Prostate gland (tissue), 2 donors: ENCODE measurements around the gene TATDN2. TPM values are rescaled to one million over a fixed set of nuclear protein-coding genes. Genes with fewer than 3 reads are reported as not detected.
A peak's percentile ranks its signal among the peaks of the same experiment; 100 is the strongest.

Experiments used
- DNase-seq: peaks from one replicate; pipeline ENCODE4 v3.0.0-alpha.2; 2019; ENCODE audit warnings: low spot score
- H3K27ac ChIP-seq, 2 donors: fragments of 200-600 bp; sonication (generic); 2 replicates each; pipeline ENCODE4 v1.5.1; 2017 to 2019
- H3K27me3 ChIP-seq: fragments of 200-600 bp; sonication (generic); replicated peaks from 2 replicates; pipeline ENCODE4 v1.5.1; 2019; ENCODE audit not compliant: insufficient read depth
- H3K36me3 ChIP-seq, 2 donors: fragments of 200-600 bp; sonication (generic); 1 replicate in 1 of 2; 2 replicates in 1 of 2; pipeline versions ENCODE4 v1.5.1 to v1.8.1; 2017 to 2019
- H3K4me1 ChIP-seq: fragments of 200-600 bp; sonication (generic); replicated peaks from 2 replicates; pipeline ENCODE4 v1.5.1; 2019
- H3K4me3 ChIP-seq, 2 donors: fragments of 200-600 bp; sonication (generic); 2 replicates each; pipeline ENCODE4 v1.5.1; 2017 to 2019
- H3K9me3 ChIP-seq: fragments of 200-600 bp; sonication (generic); 2 replicates; pipeline ENCODE4 v1.5.1; 2017
- POLR2A ChIP-seq: fragments of 450-650 bp; IDR thresholded peaks from one replicate; pipeline ENCODE4 v1.6.1; 2016; ENCODE audit warnings: antibody characterized with exemption, mild to moderate bottlenecking
- POLR2AphosphoS5 ChIP-seq: sonication (generic); formaldehyde crosslinking; IDR thresholded peaks from one replicate; pipeline ENCODE4 v1.6.1; 2017; ENCODE audit warnings: antibody characterized with exemption
- WGBS: methylation state at CpG from one replicate; pipeline ENCODE4 v1.1.5; 2018; 5-methylcytosine and 5-hydroxymethylcytosine counted together
- intact Hi-C: fragments of 100-400 bp; cut with DNase I; formaldehyde crosslinking; loops from one replicate; pipeline ENCODE4 v1.14.2; 2022
- total RNA-seq, 2 donors: library from RNA; depleted of rRNA; stranded (reverse); fragments of >200 nt; gene quantifications; one replicate each; pipeline ENCODE4 v1.1.0, GENCODE V29; 2016
- TF ChIP-seq, protein P1 (sequence below), 4 experiments: fragments of 200-600 bp in 2 of 4; fragments of 450-650 bp in 2 of 4; sonication (generic) in 2 of 4; IDR thresholded peaks; 1 replicate in 3 of 4; 2 replicates in 1 of 4; pipeline ENCODE4 v1.5.1; 2016 to 2019; ENCODE audit warnings: antibody characterized with exemption in 4 of 4, mild to moderate bottlenecking in 2 of 4, moderate library complexity in 2 of 4

TATDN2 gene
- total RNA-seq, 2 donors from 2014 or later, result 25.4 to 27.1 TPM

DNA sequence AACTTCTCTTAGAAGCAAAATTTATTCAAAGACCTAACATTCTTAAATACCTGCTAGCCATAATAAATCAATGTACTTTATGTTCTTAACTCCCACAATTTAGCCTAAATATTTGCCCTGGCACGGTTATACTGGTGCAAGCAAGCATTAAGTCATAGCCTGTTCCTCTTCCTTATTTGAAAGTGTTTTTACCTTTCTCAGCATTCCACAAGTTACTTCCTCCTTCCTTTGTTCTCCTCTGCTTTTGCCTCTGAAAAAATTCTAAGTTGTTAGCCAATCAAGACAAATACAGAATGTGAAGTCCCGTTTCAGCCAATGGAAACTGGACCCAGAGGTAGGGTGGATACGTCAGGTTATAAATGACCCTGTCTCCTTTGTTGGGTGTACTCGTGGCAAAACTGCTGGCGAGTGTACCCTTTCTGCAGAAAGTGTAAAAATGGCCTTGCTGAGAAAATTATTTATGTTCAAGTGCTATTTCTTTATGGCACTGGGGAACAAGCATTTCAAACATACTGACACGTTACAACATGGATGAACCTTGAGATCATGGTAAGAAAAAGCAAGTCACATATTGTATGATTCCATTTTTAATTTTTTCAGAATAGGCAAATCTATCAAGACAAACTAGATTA is 3.1 kb upstream of the TATDN2 start:
- intact Hi-C loops, result no loop called here
- no peak for DNase-seq
- Histone ChIP-seq H3K4me1 (peaks cover 5% of the 10 kb centered on the region), H3K36me3 (no peaks in the 10 kb centered on the region), H3K27ac (no peak overlapping the region), H3K27me3 (no peaks in the 10 kb centered on the region), H3K4me3 (no peak overlapping the region), H3K9me3 (no peaks in the 10 kb centered on the region)
- TF ChIP-seq POLR2A, result no peak
- TF ChIP-seq POLR2AphosphoS5, result no peak
- TF ChIP-seq, protein P1, sequence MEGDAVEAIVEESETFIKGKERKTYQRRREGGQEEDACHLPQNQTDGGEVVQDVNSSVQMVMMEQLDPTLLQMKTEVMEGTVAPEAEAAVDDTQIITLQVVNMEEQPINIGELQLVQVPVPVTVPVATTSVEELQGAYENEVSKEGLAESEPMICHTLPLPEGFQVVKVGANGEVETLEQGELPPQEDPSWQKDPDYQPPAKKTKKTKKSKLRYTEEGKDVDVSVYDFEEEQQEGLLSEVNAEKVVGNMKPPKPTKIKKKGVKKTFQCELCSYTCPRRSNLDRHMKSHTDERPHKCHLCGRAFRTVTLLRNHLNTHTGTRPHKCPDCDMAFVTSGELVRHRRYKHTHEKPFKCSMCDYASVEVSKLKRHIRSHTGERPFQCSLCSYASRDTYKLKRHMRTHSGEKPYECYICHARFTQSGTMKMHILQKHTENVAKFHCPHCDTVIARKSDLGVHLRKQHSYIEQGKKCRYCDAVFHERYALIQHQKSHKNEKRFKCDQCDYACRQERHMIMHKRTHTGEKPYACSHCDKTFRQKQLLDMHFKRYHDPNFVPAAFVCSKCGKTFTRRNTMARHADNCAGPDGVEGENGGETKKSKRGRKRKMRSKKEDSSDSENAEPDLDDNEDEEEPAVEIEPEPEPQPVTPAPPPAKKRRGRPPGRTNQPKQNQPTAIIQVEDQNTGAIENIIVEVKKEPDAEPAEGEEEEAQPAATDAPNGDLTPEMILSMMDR (IDR thresholded peaks at IDR 0.05), result no peak
- WGBS, result 85% methylated on average over 6 of the region's 6 CpGs

DNA sequence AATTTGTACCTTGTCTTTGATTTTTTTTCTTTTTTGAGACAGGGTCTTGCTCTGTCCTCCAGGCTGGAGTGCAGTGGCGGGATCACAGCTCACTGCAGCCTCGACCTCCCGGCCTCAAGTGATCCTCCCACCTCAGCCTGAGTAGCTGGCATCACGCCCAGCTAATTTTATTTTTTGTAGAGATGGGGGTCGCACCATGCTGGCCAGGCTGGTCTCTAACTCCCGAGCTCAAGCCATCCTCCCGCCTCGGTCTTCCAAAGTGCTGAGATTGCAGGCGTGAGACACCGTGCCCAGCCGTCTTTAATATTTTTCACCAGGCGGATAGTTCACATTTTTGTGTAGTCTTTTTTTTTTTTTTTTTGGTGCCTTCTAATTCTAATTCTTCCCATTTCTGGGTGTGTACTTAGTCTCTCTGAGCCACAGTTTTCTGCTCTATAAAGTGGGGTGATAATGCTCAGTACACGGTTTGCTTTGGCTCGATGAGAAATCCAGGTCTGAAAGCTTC is 528 bp upstream of the TATDN2 start:
- H3K27ac ChIP-seq, result peak overlapping the region; percentile 71 to 81
- peak overlapping the region; percentile 80 to 85 for H3K4me3 ChIP-seq
- H3K9me3 ChIP-seq, result no peaks in the 10 kb centered on the region
- intact Hi-C loops, result no loop called here
- TF ChIP-seq, protein P1 (IDR thresholded peaks at IDR 0.05), result no peak
- TF ChIP-seq POLR2A (no peak), POLR2AphosphoS5 (no peak)
- 37% methylated on average over 14 of the region's 14 CpGs for WGBS
- peak; percentile 10 for DNase-seq
- H3K4me1 ChIP-seq, result peaks cover 8% of the 10 kb centered on the region
- H3K27me3 ChIP-seq, result no peaks in the 10 kb centered on the region
- H3K36me3 ChIP-seq, result no peaks in the 10 kb centered on the region

DNA sequence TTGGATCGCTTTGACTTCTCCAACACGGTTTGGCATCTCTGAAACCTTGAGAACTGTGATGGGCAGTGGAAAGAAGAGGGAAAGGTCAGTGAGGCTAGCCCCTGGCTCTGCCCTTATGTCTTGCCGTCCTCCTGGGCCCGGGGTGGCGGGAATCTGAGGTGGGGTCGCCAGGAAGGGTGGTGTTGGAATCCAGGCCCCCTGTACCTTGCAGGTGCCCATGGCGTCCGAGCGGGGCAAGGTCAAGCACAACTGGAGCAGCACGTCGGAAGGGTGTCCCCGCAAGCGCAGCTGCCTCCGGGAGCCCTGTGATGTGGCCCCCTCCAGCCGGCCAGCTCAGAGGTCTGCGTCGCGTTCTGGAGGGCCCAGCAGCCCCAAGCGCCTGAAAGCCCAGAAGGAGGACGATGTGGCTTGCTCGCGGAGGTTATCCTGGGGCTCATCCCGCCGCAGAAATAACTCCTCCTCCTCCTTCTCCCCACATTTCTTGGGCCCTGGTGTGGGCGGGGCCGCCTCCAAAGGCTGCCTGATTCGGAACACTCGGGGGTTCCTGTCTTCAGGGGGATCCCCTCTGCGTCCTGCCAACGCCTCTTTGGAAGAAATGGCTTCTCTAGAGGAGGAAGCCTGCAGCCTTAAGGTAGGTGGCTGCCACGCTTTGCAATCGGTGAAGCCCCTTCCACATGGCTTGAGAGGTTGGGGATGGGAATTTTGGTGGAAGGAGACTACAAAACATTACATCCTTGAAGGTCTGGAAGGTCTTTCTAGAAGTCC is 907 bp downstream of the TATDN2 start:
- WGBS, result 3% methylated on average over 17 of the region's 32 CpGs
- DNase-seq, result peak; percentile 8
- Histone ChIP-seq H3K36me3 (no peaks in the 10 kb centered on the region), H3K27me3 (no peaks in the 10 kb centered on the region), H3K4me3 (peak overlapping the region; percentile 80 to 85), H3K4me1 (peaks cover 8% of the 10 kb centered on the region), H3K27ac (peak overlapping the region; percentile 71 to 81), H3K9me3 (no peaks in the 10 kb centered on the region)
- TF ChIP-seq POLR2AphosphoS5, result no peak
- TF ChIP-seq POLR2A, result peak; percentile 23
- TF ChIP-seq, protein P1 (IDR thresholded peaks at IDR 0.05), result no peak
- intact Hi-C loops, result no loop called here

DNA sequence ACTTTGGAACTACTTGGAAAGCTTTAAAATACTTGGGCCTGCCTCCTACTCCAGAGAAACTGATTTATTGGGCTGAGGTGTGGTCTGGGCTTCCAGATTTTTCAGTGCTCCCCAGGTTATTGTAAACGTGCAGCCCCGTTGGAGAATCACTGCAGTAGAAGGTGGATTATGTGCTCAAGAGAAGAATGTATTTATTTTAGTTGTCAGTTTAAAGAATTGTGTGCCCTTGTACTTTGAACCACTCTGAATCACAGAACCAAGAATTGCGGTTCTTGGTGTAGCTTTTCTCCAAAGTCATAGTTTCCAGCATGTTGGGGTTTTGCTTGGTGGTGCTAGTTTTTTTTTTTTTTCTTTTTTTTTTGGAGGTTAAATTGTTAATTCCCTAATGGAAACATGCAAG is 1.6 kb downstream of the TATDN2 start:
- peak overlapping the region; percentile 80 to 85 for H3K4me3 ChIP-seq
- intact Hi-C loops, result no loop called here
- H3K27me3 ChIP-seq, result no peaks in the 10 kb centered on the region
- no peaks in the 10 kb centered on the region for H3K9me3 ChIP-seq
- no peaks in the 10 kb centered on the region for H3K36me3 ChIP-seq
- H3K27ac ChIP-seq, result peak overlapping the region in 1 of 2 donors; percentile 81
- H3K4me1 ChIP-seq, result peaks cover 8% of the 10 kb centered on the region
- 11% methylated on average over 3 of the region's 3 CpGs for WGBS
- DNase-seq, result no peak
- TF ChIP-seq, protein P1 (IDR thresholded peaks at IDR 0.05), result no peak
